VCaP (cell line): Measurements from ENCODE around the gene KLHL33.
"Not testable (repeated sequence)": the region's sequence is repeated elsewhere in the genome, so short reads cannot be mapped to it uniquely, and the experiment has no call there.

Experiments used
- H3K27ac ChIP-seq: fragments of 450-650 bp; 2 replicates; pipeline ENCODE4 v1.5.1; 2017
- TF ChIP-seq, protein P1 (sequence below): fragments of 450-650 bp; conservative IDR thresholded peaks from 2 replicates; pipeline ENCODE4 v1.5.1; 2017; ENCODE audit warnings: mild to moderate bottlenecking, moderate library complexity

The KLHL33 gene

DNA sequence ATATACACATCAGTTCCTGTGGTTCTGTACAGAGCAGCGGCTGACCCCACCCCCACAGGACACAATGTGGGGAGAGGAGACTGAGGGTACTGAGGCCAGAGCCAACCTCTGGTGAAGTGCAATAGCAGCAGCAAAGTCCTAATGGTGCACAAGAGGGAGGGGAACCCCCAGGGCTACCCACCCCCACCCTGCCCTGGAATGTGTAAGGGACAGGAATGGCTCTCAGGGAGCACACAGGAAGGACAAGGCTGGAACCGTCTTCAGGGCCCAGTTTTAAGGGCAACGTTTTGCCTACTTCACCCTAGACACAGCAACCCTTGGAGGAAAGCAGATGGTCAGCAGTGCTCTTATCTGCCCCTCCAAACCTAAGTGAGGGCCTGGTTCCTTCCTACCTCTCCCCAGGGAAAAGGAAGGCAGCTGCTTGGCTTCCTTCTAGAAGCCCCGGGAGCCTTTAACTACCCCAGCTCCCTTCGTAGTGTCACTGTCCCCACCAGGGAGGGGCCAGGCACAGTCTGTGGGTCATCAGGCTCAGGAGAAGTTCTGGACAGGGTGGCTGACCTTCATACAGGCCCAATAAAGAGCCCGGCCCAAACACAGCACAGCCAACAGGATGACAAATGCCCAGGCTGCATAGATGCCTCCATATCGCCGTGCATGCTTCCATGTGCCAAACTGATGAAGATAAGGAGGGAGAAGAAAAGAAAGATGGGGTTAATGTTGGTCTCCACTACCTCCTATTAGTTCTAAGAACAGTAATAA lies 22.2 kb upstream of the KLHL33 start:
- TF ChIP-seq, protein P1, sequence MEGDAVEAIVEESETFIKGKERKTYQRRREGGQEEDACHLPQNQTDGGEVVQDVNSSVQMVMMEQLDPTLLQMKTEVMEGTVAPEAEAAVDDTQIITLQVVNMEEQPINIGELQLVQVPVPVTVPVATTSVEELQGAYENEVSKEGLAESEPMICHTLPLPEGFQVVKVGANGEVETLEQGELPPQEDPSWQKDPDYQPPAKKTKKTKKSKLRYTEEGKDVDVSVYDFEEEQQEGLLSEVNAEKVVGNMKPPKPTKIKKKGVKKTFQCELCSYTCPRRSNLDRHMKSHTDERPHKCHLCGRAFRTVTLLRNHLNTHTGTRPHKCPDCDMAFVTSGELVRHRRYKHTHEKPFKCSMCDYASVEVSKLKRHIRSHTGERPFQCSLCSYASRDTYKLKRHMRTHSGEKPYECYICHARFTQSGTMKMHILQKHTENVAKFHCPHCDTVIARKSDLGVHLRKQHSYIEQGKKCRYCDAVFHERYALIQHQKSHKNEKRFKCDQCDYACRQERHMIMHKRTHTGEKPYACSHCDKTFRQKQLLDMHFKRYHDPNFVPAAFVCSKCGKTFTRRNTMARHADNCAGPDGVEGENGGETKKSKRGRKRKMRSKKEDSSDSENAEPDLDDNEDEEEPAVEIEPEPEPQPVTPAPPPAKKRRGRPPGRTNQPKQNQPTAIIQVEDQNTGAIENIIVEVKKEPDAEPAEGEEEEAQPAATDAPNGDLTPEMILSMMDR: no peak
- H3K27ac ChIP-seq: peak overlapping the region; percentile 11; the same call in 1 of the 2 replicates

DNA sequence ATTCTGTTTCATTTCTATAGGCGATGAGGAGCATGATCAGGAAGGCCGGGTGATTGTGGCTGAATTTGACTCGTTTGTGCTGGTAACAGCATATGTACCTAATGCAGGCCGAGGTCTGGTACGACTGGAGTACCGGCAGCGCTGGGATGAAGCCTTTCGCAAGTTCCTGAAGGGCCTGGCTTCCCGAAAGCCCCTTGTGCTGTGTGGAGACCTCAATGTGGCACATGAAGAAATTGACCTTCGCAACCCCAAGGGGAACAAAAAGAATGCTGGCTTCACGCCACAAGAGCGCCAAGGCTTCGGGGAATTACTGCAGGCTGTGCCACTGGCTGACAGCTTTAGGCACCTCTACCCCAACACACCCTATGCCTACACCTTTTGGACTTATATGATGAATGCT lies 21.0 kb upstream of the KLHL33 start:
- TF ChIP-seq, protein P1: no peak

DNA sequence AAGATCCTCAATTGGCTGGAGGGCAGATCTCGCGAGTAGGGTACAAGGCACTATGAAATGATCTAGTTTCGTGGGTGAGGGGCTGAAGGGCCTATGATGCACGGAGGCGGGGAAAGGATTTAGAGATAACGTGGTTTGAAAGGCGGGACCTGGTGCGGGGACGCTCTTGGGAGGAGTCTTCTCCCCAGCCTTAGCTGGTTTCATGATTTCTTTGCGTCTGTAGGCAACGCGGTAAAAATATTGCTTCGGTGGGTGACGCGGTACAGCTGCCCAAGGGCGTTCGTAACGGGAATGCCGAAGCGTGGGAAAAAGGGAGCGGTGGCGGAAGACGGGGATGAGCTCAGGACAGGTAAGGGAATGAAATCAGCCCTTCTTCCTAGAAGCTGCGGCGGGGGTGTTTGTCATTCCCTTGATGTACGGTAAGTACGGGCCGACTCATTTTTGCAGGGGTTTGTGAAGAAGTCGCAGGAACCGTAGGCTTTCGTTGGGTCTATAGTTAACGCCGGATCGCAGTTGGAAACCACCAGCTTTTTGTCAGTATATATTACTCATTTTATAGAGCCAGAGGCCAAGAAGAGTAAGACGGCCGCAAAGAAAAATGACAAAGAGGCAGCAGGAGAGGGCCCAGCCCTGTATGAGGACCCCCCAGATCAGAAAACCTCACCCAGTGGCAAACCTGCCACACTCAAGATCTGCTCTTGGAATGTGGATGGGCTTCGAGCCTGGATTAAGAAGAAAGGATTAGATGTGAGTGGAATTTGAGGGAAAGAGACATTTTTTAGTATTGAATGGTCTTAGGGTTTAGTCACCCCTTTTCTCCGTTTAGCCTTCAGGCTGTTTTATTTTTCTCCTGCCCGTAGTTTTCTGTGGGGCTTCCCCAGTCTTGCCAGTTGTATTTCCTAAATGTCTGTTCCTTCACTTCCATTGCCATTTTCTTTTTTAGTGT lies 19.7 kb upstream of the KLHL33 start:
- H3K27ac ChIP-seq: peak overlapping the region; percentile 98
- TF ChIP-seq, protein P1: no peak

More for the DNA sequence above, 21.0 kb upstream of the KLHL33 start:
- H3K27ac ChIP-seq: no peak overlapping the region; the same call in 1 of the 2 replicates

DNA sequence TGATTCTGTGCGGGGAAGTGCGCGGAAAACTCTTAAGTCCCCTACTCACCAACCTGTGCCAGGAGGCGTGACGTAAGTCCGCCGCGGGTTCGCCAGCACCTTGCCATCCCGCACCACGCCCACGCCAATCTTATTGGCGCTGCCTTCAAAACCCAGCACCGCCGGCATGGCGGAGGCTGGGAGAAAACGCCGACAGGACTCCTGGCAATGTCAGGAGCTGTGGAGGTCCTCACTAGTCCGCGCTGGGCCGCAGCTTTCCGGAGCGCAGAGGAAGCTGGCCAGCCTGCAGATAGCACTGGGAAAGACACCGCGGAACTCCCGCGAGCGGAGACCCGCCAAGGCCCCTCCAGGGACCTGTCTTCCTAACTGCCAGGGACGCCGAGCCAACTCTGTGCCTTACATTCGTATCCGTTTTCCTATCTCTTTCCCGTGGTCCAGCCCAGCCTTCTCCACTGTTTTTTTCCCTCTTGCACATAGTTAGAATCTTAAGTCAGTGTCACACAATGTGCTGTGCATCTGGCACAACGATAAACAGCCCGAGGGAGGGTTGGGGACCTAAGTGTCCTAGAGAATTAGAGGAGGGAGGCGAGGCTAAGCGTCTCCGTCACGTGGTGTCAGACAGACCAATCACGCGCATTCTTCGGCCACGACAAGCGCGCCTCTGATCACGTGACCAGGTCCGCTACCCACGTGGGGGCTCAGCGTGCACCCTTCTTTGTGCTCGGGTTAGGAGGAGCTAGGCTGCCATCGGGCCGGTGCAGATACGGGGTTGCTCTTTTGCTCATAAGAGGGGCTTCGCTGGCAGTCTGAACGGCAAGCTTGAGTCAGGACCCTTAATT lies 18.8 kb upstream of the KLHL33 start, which contains the start of the genes APEX1 and OSGEP:
Gene APEX1, plus strand, starts transcription at position 711 of the 839 bp plus-strand sequence. CDS start 420 bp downstream, outside the sequence.
Gene OSGEP, minus strand, starts transcription at position 297 of the 839 bp plus-strand sequence. Its CDS starts 129 bp downstream, at position 168.
- TF ChIP-seq, protein P1: no peak
- H3K27ac ChIP-seq: peak within 1 kb of the TSS; percentile 98

DNA sequence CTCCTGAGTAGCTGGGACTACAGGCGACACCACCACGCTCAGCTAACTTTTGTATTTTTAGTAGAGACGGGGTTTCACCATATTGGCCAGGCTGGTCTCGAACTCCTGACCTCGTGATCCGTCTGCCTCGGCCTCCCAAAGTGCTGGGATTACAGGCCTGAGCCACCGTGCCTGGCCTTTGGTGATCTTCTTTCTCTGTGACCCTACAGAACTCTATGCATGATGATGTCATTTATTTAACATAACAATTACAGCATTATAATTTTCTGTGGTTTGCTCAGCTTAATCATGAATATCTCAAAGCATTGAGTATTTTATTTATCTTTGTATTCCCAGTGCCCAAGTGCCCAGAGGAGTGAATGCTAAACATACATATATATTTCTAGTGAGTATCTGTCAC lies 16.9 kb upstream of the KLHL33 start:
- not testable (repeated sequence) for H3K27ac ChIP-seq

DNA sequence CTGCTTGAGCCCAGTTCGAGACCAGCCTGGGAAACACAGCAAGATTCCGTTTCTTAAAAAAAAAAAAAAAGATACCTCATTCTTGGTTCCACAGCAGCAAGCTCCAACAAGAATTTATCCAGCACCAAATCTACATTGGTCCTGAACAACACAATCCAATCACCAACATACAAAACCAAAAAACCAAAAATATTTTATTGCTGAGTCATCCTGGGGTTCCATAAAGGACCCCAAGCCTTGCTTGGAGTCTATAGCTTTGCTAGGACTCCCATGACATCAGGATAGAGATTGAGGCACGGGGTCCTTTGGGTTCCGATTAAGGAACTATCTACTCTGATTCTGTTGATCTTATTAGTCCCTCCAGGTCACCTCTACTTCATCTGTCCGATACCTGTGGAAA lies 10.9 kb upstream of the KLHL33 start:
- no peak overlapping the region for H3K27ac ChIP-seq
- TF ChIP-seq, protein P1: no peak

DNA sequence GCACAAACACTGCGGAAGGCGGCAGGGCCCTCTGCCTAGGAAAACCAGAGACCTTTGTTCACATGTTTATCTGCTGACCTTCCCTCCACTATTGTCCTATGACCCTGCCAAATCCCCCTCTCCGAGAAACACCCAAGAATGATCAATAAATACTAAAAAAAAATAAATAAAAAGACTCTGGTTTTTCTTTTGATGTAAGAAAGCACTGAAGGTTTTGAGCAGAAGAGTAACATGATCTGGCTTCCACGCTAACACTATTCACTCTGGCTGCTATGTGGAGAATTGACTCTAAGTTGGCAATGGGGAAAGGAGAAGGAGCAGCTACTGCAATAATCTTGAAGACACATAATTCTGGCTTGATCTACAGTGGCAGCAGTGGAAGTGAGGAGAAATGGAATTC lies 7.7 kb upstream of the KLHL33 start:
- not testable (repeated sequence) for H3K27ac ChIP-seq

DNA sequence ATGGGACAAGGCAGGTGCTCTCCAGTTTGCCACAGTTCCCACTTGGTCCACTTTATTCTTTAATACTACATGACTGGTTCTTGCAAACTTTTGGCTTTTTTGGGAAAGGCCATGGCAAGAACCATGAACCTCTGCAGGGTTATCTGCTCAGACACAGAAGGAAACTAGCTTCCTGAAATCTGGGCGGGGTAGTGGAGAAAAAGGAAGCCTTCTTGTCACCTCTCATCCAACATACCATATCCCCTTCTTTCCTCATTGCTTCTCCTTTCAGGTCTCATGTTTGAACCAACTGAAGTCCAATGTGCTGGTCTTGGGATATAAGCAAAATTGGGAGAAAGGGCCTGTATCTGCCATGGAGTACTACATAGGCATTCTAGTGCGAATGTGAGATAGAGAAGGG lies 5.5 kb upstream of the KLHL33 start:
- no peak overlapping the region for H3K27ac ChIP-seq
- TF ChIP-seq, protein P1: no peak
